Frontal cortex (tissue), 4 donors: ENCODE measurements around the gene SLFN11. TPM values are rescaled to one million over a fixed set of nuclear protein-coding genes. Genes with fewer than 3 reads are reported as not detected.
"Not testable (repeated sequence)": the region's sequence is repeated elsewhere in the genome, so short reads cannot be mapped to it uniquely, and the experiment has no call there.

Experiments used
- DNase-seq, 2 donors: peaks; one replicate each; pipeline ENCODE4 v3.0.0; 2012; ENCODE audit warnings: low spot score in 2 of 2
- FAIRE-seq: peaks from 2 replicates; lab custom pipeline; 2012; peaks lifted over from hg19 to GRCh38; lab: Jason Lieb, UNC
- small RNA-seq: library from RNA; depleted of rRNA; stranded (forward); fragments of <200 nt; gene quantifications from one replicate; pipeline ENCODE3, GENCODE V24; 2014
- total RNA-seq: library from RNA; depleted of rRNA; stranded (reverse); fragments of >200 nt; gene quantifications from one replicate; pipeline ENCODE4 v1.2.3, GENCODE V29; 2014
- donor health status: control.
- donor health status: control.
- donor health status: control.

The SLFN11 gene
- total RNA-seq, 1 donor from 2014 or later: 2.9 TPM

- not testable (repeated sequence) for FAIRE-seq, DNase-seq
Observed at GRCh38 chr17:35309345-35309744, 64.1 kb downstream of the SLFN11 start.

Small RNAs within 50 kb of the gene (small RNA-seq; reads per million reads assigned to genes)
- gene AC060766.3 (not detected), gene AC060766.5 (not detected)

Other genes with a start within 250 kb of the SLFN11 start
- 19.2 TPM for gene NLE1, start 231.3 kb downstream of the SLFN11 start, total RNA-seq
- gene UNC45B, start 225.8 kb downstream of the SLFN11 start, total RNA-seq: under 0.01 TPM
- gene SLC35G3, start 179.2 kb downstream of the SLFN11 start, total RNA-seq: not detected
- gene SLFN5, start 130.5 kb downstream of the SLFN11 start, total RNA-seq: 3.3 TPM
- 2.0 TPM for gene SLFN12, start 58.9 kb upstream of the SLFN11 start, total RNA-seq
- under 0.01 TPM for gene SLFN13, start 75.1 kb upstream of the SLFN11 start, total RNA-seq
- 0.41 TPM for gene SLFN12L, start 164.1 kb upstream of the SLFN11 start, total RNA-seq
- 0.41 TPM for gene SLFN14, start 187.2 kb upstream of the SLFN11 start, total RNA-seq
- gene PEX12, start 204.9 kb upstream of the SLFN11 start, total RNA-seq: 6.1 TPM
- gene AP2B1, start 213.7 kb upstream of the SLFN11 start, total RNA-seq: 126 TPM